Effector memory CD4-positive, alpha-beta T cell (primary cell): ENCODE results near the gene POLR2B.
"Not testable (repeated sequence)": the region's sequence is repeated elsewhere in the genome, so short reads cannot be mapped to it uniquely, and the experiment has no call there.

Experiments
- DNase-seq, 3 donors: peaks; one replicate each; pipeline ENCODE4 v3.0.0-alpha.2; 2020
- H3K27ac ChIP-seq: 2 replicates; pipeline ENCODE4 v1.7.0; 2013; ENCODE audit warnings: mild to moderate bottlenecking, low read length, moderate library complexity; ENCODE audit not compliant: insufficient read depth, poor library complexity, severe bottlenecking
- H3K27me3 ChIP-seq: replicated peaks from 2 replicates; pipeline ENCODE4 v1.7.0; 2013; ENCODE audit warnings: mild to moderate bottlenecking, low read length; ENCODE audit not compliant: insufficient read depth, control insufficient read depth, poor library complexity, severe bottlenecking
- H3K36me3 ChIP-seq: 2 replicates; pipeline ENCODE4 v1.7.0; 2013; ENCODE audit warnings: mild to moderate bottlenecking, low read length, moderate library complexity; ENCODE audit not compliant: control insufficient read depth, insufficient read depth
- H3K4me1 ChIP-seq: 2 replicates; pipeline ENCODE4 v1.7.0; 2013; ENCODE audit warnings: low read length, mild to moderate bottlenecking; ENCODE audit not compliant: control insufficient read depth, insufficient read depth, poor library complexity, severe bottlenecking
- H3K4me3 ChIP-seq: 2 replicates; pipeline ENCODE4 v1.7.0; 2013; ENCODE audit warnings: low read length, low read depth, mild to moderate bottlenecking; ENCODE audit not compliant: insufficient read depth, poor library complexity, severe bottlenecking
- H3K9me3 ChIP-seq: 2 replicates; pipeline ENCODE4 v1.7.0; 2013; ENCODE audit warnings: mild to moderate bottlenecking, low read length, moderate library complexity; ENCODE audit not compliant: control insufficient read depth

POLR2B gene

GRCh38 chr4:57048590-57049304, 70.1 kb downstream of the POLR2B start:
- no peak overlapping the region for H3K27ac ChIP-seq
- no peaks in the 10 kb centered on the region for H3K36me3 ChIP-seq
- H3K4me1 ChIP-seq, result no peaks in the 10 kb centered on the region
- DNase-seq, result no peak
- H3K9me3 ChIP-seq, result no peaks in the 10 kb centered on the region
- no peaks in the 10 kb centered on the region for H3K27me3 ChIP-seq
- H3K4me3 ChIP-seq, result no peak overlapping the region

DNA sequence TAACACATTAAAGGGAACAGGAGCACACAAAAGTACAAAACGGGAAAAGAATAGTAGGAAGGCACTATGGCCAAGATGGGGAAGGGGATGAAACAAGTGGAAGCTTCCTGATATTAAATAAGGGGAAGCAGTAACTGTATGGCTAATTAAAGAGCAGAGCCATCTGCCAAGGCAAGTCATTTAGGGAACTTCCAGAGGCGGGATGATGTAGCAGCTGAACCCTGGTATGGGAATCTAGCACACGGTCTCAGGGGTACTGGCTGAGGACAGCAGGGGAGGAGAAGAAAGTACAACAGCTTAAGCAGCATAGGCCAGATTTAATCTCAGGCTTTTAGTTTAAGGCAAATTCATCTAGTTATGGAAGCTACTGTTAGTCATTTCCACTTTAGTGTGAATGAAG, 72.4 kb downstream of the POLR2B start:
- Histone ChIP-seq H3K27me3 (no peaks in the 10 kb centered on the region), H3K36me3 (no peaks in the 10 kb centered on the region), H3K4me3 (no peak overlapping the region), H3K9me3 (no peaks in the 10 kb centered on the region), H3K4me1 (no peaks in the 10 kb centered on the region), H3K27ac (no peak overlapping the region)
- no peak for DNase-seq

- H3K27ac ChIP-seq, result no peak overlapping the region
- no peaks in the 10 kb centered on the region for H3K9me3 ChIP-seq
- H3K4me3 ChIP-seq, result no peak overlapping the region
- no peaks in the 10 kb centered on the region for H3K36me3 ChIP-seq
- H3K4me1 ChIP-seq, result no peaks in the 10 kb centered on the region
- no peaks in the 10 kb centered on the region for H3K27me3 ChIP-seq
- DNase-seq, result no peak
Measured at GRCh38 chr4:57051524-57051923, 72.8 kb downstream of the POLR2B start.

DNA sequence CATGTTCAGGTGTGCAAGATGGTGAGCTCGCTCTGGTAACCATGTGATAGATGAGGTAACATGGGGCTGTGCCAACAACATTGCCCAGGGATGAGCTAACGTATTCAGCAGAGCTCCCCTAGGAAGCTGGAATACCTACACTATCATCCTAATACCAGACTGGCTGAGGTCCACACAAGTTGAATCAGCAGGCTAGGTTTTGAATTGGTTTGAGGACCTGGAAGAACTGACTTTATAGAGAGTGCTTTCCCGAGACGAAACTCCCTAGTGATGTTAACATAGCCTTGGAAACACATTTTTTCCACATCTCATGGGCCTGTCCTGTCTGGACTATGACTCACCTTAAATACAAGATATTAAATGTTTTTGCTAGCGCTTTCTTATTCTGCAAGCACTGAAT, 74.8 kb downstream of the POLR2B start:
- no peaks in the 10 kb centered on the region for H3K36me3 ChIP-seq
- no peak overlapping the region for H3K27ac ChIP-seq
- H3K4me1 ChIP-seq, result no peaks in the 10 kb centered on the region
- no peaks in the 10 kb centered on the region for H3K27me3 ChIP-seq
- no peak overlapping the region for H3K4me3 ChIP-seq
- no peaks in the 10 kb centered on the region for H3K9me3 ChIP-seq
- DNase-seq, result no peak

- Histone ChIP-seq H3K9me3 (no peaks in the 10 kb centered on the region), H3K4me1 (no peaks in the 10 kb centered on the region), H3K27ac (no peak overlapping the region), H3K4me3 (no peak overlapping the region), H3K27me3 (no peaks in the 10 kb centered on the region), H3K36me3 (no peaks in the 10 kb centered on the region)
- no peak for DNase-seq
Measured at GRCh38 chr4:57055886-57056285, 77.2 kb downstream of the POLR2B start.

- Histone ChIP-seq H3K9me3 (no peaks in the 10 kb centered on the region), H3K4me1 (no peaks in the 10 kb centered on the region), H3K36me3 (no peaks in the 10 kb centered on the region), H3K4me3 (no peak overlapping the region), H3K27me3 (no peaks in the 10 kb centered on the region), H3K27ac (no peak overlapping the region)
- DNase-seq, result no peak
Measured at GRCh38 chr4:57059890-57060716, 81.4 kb downstream of the POLR2B start.

- H3K27ac ChIP-seq, H3K4me3 ChIP-seq, H3K9me3 ChIP-seq, H3K27me3 ChIP-seq, H3K4me1 ChIP-seq, DNase-seq, H3K36me3 ChIP-seq: not testable (repeated sequence)
Measured at GRCh38 chr4:57060717-57061067, 82.0 kb downstream of the POLR2B start.

DNA sequence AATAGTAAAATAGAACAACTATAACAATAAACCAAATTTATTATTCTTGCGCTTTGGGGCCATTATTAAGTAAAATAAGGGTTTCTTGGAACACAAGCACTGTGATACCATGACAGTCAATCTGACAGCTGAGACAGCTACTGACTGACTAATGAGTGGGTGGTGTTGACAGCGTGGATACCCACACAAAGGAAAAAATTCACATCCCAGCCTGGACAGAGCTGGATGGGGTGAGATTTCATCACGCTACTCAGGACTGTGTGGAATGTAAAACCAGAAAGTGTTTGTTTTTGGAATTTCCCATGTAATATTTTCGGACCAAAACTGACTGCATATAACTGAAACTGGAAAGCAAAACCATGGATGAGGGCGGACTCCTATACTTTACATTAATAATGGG, 82.7 kb downstream of the POLR2B start:
- DNase-seq, result no peak
- Histone ChIP-seq H3K9me3 (no peaks in the 10 kb centered on the region), H3K27me3 (no peaks in the 10 kb centered on the region), H3K4me1 (no peaks in the 10 kb centered on the region), H3K36me3 (no peaks in the 10 kb centered on the region), H3K4me3 (no peak overlapping the region), H3K27ac (no peak overlapping the region)

DNA sequence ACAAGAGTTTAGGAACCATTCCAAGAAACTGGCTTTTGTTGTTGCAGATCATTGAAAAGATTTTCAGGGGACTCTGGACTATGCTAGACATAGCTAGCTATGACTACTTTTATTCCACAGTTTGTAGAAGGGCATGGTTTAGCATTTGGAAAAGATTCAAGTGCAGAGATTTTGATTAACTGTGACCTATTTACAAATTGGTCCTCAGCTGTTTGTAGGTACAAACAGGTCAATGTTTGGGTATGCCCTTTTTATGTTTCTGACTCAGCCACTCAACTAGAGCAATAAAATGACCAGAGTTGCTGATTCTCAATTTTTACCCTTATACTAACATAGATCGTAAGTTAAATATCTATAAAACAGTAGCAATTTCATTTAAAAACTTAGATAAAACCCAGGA, 84.8 kb downstream of the POLR2B start:
- no peaks in the 10 kb centered on the region for H3K27me3 ChIP-seq
- H3K36me3 ChIP-seq, result no peaks in the 10 kb centered on the region
- H3K27ac ChIP-seq, result no peak overlapping the region
- H3K4me3 ChIP-seq, result no peak overlapping the region
- H3K4me1 ChIP-seq, result no peaks in the 10 kb centered on the region
- no peak for DNase-seq
- no peaks in the 10 kb centered on the region for H3K9me3 ChIP-seq

GRCh38 chr4:57064120-57064519, 85.4 kb downstream of the POLR2B start:
- no peaks in the 10 kb centered on the region for H3K36me3 ChIP-seq
- no peak for DNase-seq
- H3K27ac ChIP-seq, result no peak overlapping the region
- H3K27me3 ChIP-seq, result no peaks in the 10 kb centered on the region
- no peaks in the 10 kb centered on the region for H3K4me1 ChIP-seq
- no peaks in the 10 kb centered on the region for H3K9me3 ChIP-seq
- H3K4me3 ChIP-seq, result no peak overlapping the region
